Measurements from ENCODE around the gene BCL2L1.

Gene BCL2L1

DNA sequence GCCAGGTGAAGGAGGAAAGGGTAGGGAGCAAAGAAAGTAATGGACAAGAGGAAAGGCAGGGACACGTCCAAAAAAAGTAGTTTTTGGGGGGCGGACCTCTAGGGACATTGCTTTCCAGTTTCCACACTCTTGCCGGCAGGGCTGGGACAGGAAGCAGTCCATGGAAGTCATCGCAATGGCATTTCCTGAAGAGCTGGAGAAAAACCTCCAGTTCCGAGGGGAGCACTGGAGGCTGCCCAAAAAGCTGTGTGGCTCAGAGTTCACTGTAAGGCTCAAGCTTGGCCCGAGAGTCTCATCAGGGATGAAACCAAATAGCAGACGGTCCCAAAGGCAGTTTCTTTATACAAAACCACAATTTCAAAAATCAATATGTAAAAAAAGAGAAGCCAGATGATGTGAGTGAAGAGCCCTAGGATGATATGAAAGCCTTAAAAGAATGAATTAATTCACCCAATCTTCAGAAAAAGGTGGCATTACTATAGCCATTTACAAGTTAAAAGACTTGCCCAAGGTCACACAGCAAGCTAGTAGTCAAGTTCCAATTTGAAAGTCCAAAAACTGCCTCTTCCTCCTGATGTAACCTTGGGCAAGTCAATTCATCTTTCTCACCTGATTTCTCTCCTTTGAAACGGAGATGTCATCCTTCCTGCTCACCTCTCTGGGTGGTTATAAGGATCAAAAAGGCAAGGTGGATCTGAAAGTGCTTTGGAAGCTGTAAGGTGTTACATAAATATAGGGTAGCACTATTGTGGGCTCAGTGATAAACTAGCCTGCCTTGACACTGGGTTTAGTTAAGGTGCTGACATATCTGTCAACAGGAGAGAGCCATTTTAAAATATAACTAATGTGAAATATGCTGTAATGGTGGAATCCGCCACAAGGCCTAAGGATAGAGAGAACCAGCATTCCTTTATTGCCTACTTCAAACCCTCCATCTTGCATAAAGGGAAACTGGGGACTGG lies 9.1 kb downstream of the BCL2L1 start:
- Histone ChIP-seq H3K9ac (ENCODE audit: low read length) (no peak overlapping the region), H3K4me3 (ENCODE audit: low read length) (no peak overlapping the region), H3K36me3 (replicated peaks; ENCODE audit: low read depth, low read length) (peaks cover 68% of the 10 kb centered on the region)

GRCh38 chr20:31712564-31713311 lies 9.9 kb downstream of the BCL2L1 start:
- Histone ChIP-seq H3K27ac (ENCODE audit: low read length) (no peak overlapping the region), H3K79me2 (ENCODE audit: low read length) (peaks cover 94% of the 10 kb centered on the region), H3K4me2 (ENCODE audit: low read length) (no peak overlapping the region), H4K20me1 (ENCODE audit: insufficient read depth, low read length) (peaks cover 34% of the 10 kb centered on the region), H3K27me3 (ENCODE audit: low read depth, low read length) (no peaks in the 10 kb centered on the region), H3K9me3 (ENCODE audit: insufficient read depth, low read length) (no peaks in the 10 kb centered on the region), H3K9ac (ENCODE audit: low read length) (no peak overlapping the region), H3K4me3 (ENCODE audit: low read length) (no peak overlapping the region), H2AFZ (ENCODE audit: low read depth, low read length) (no peak overlapping the region), H3K4me1 (ENCODE audit: low read length) (peaks cover 44% of the 10 kb centered on the region), H3K36me3 (replicated peaks; ENCODE audit: low read depth, low read length) (peaks cover 73% of the 10 kb centered on the region)
- TF ChIP-seq CTCF (IDR thresholded peaks at IDR 0.05; ENCODE audit: low read depth, low read length): no peak
- TF ChIP-seq EZH2phosphoT487 (IDR thresholded peaks at IDR 0.05; ENCODE audit: low read depth): no peak

More for the DNA sequence above, 9.1 kb downstream of the BCL2L1 start:
- H3K27ac ChIP-seq (ENCODE audit: low read length): no peak overlapping the region
- H4K20me1 ChIP-seq (ENCODE audit: insufficient read depth, low read length): peaks cover 27% of the 10 kb centered on the region
- TF ChIP-seq EZH2phosphoT487 (IDR thresholded peaks at IDR 0.05; ENCODE audit: low read depth) (no peak), CTCF (IDR thresholded peaks at IDR 0.05; ENCODE audit: low read depth, low read length) (no peak)
- H2AFZ ChIP-seq (ENCODE audit: low read depth, low read length): no peak overlapping the region
- peaks cover 93% of the 10 kb centered on the region for H3K79me2 ChIP-seq (ENCODE audit: low read length)
- no peaks in the 10 kb centered on the region for H3K27me3 ChIP-seq (ENCODE audit: low read depth, low read length)
- no peak overlapping the region for H3K4me2 ChIP-seq (ENCODE audit: low read length)
- H3K4me1 ChIP-seq (ENCODE audit: low read length): peaks cover 44% of the 10 kb centered on the region
- H3K9me3 ChIP-seq (ENCODE audit: insufficient read depth, low read length): no peaks in the 10 kb centered on the region

GRCh38 chr20:31712112-31712553 lies 10.5 kb downstream of the BCL2L1 start:
- H4K20me1 ChIP-seq (ENCODE audit: insufficient read depth, low read length): peaks cover 35% of the 10 kb centered on the region
- no peaks in the 10 kb centered on the region for H3K27me3 ChIP-seq (ENCODE audit: low read depth, low read length)
- no peak overlapping the region for H3K9ac ChIP-seq (ENCODE audit: low read length)
- no peak overlapping the region for H3K4me3 ChIP-seq (ENCODE audit: low read length)
- no peaks in the 10 kb centered on the region for H3K9me3 ChIP-seq (ENCODE audit: insufficient read depth, low read length)
- no peak overlapping the region for H3K27ac ChIP-seq (ENCODE audit: low read length)
- no peak overlapping the region for H3K4me2 ChIP-seq (ENCODE audit: low read length)
- peaks cover 77% of the 10 kb centered on the region for H3K36me3 ChIP-seq (replicated peaks; ENCODE audit: low read depth, low read length)
- TF ChIP-seq EZH2phosphoT487 (IDR thresholded peaks at IDR 0.05; ENCODE audit: low read depth) (no peak), CTCF (IDR thresholded peaks at IDR 0.05; ENCODE audit: low read depth, low read length) (no peak)
- no peak overlapping the region for H2AFZ ChIP-seq (ENCODE audit: low read depth, low read length)
- H3K4me1 ChIP-seq (ENCODE audit: low read length): peaks cover 42% of the 10 kb centered on the region
- H3K79me2 ChIP-seq (ENCODE audit: low read length): peaks cover 95% of the 10 kb centered on the region

Measured in OCI-LY3 (cell line).